ENCODE data around the gene IL20. TPM values are rescaled to one million over a fixed set of nuclear protein-coding genes. Genes with fewer than 3 reads are reported as not detected.
"Not testable (repeated sequence)": the region's sequence is repeated elsewhere in the genome, so short reads cannot be mapped to it uniquely, and the experiment has no call there.

The IL20 gene
- total and polyA plus RNA-seq, 11 donors, result not detected

GRCh38 chr1:206851341-206852010 lies 13.9 kb upstream of the IL20 start:
- Histone ChIP-seq H3K4me1 (no peaks in the 10 kb centered on the region), H3K27me3 (no peaks in the 10 kb centered on the region), H3K36me3 (no peaks in the 10 kb centered on the region), H3K9me3 (peaks cover 0 to 22% (median 3%) of the 10 kb centered on the region in 12 donors), H3K4me3 (no peak overlapping the region), H3K27ac (no peak overlapping the region)
- intact Hi-C loops (cut with DNase I), result no loop called here
- no peak for ATAC-seq
- WGBS, 4 donors, result 63 to 76% (median 66%) methylated on average over 5 of the region's 5 CpGs
- TF ChIP-seq, protein P1, sequence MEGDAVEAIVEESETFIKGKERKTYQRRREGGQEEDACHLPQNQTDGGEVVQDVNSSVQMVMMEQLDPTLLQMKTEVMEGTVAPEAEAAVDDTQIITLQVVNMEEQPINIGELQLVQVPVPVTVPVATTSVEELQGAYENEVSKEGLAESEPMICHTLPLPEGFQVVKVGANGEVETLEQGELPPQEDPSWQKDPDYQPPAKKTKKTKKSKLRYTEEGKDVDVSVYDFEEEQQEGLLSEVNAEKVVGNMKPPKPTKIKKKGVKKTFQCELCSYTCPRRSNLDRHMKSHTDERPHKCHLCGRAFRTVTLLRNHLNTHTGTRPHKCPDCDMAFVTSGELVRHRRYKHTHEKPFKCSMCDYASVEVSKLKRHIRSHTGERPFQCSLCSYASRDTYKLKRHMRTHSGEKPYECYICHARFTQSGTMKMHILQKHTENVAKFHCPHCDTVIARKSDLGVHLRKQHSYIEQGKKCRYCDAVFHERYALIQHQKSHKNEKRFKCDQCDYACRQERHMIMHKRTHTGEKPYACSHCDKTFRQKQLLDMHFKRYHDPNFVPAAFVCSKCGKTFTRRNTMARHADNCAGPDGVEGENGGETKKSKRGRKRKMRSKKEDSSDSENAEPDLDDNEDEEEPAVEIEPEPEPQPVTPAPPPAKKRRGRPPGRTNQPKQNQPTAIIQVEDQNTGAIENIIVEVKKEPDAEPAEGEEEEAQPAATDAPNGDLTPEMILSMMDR (IDR thresholded peaks at IDR 0.05), result no peak
- TF ChIP-seq POLR2A (IDR thresholded peaks at IDR 0.05), result no peak
- no peak for DNase-seq

- peaks cover 0 to 22% (median 3%) of the 10 kb centered on the region in 12 donors for H3K9me3 ChIP-seq
- not testable (repeated sequence) for ATAC-seq
Observed at GRCh38 chr1:206852662-206853061, 12.8 kb upstream of the IL20 start.

GRCh38 chr1:206853696-206854095 lies 11.7 kb upstream of the IL20 start:
- H3K27ac ChIP-seq; H3K4me3 ChIP-seq; intact Hi-C loops (cut with DNase I); H3K27me3 ChIP-seq; ATAC-seq; DNase-seq; H3K36me3 ChIP-seq; H3K4me1 ChIP-seq: not testable (repeated sequence)
- peaks cover 0 to 22% (median 3%) of the 10 kb centered on the region in 12 donors for H3K9me3 ChIP-seq

More at GRCh38 chr1:206852662-206853061, 12.8 kb upstream of the IL20 start:
- 94 to 98% (median 96%) methylated on average over 2 of the region's 2 CpGs for WGBS, 4 donors
- H3K4me1 ChIP-seq; intact Hi-C loops (cut with DNase I); H3K27ac ChIP-seq; H3K36me3 ChIP-seq; H3K27me3 ChIP-seq; DNase-seq; H3K4me3 ChIP-seq: not testable (repeated sequence)

GRCh38 chr1:206854401-206855129 lies 10.9 kb upstream of the IL20 start:
- intact Hi-C loops (cut with DNase I), result no loop called here
- no peak for ATAC-seq

GRCh38 chr1:206855859-206856258 lies 9.6 kb upstream of the IL20 start:
- DNase-seq (no peak), ATAC-seq (no peak)
- Histone ChIP-seq H3K27ac (no peak overlapping the region), H3K27me3 (peaks cover 0 to 14% (median 0%) of the 10 kb centered on the region in 9 donors), H3K4me3 (no peak overlapping the region), H3K4me1 (peaks cover 0 to 14% (median 0%) of the 10 kb centered on the region in 12 donors), H3K36me3 (no peaks in the 10 kb centered on the region), H3K9me3 (peaks cover 0 to 22% (median 3%) of the 10 kb centered on the region in 12 donors)
- TF ChIP-seq, protein P1 (IDR thresholded peaks at IDR 0.05), result no peak
- no peak for TF ChIP-seq POLR2A (IDR thresholded peaks at IDR 0.05)
- 84 to 95% (median 93%) methylated on average over 2 of the region's 2 CpGs for WGBS, 4 donors
- intact Hi-C loops (cut with DNase I), result no loop called here

More at GRCh38 chr1:206854401-206855129, 10.9 kb upstream of the IL20 start:
- 67 to 76% (median 71%) methylated on average over 3 of the region's 3 CpGs for WGBS, 4 donors
- DNase-seq, result no peak
- peaks cover 0 to 14% (median 0%) of the 10 kb centered on the region in 12 donors for H3K4me1 ChIP-seq
- TF ChIP-seq POLR2A (IDR thresholded peaks at IDR 0.05), result no peak
- TF ChIP-seq, protein P1 (IDR thresholded peaks at IDR 0.05), result no peak
- no peak overlapping the region for H3K4me3 ChIP-seq
- peaks cover 0 to 6% (median 0%) of the 10 kb centered on the region in 9 donors for H3K27me3 ChIP-seq
- no peak overlapping the region for H3K27ac ChIP-seq
- H3K36me3 ChIP-seq, result no peaks in the 10 kb centered on the region
- peaks cover 0 to 22% (median 3%) of the 10 kb centered on the region in 12 donors for H3K9me3 ChIP-seq
